ENCODE measurements around the gene ACBD7. TPM values are rescaled to one million over a fixed set of nuclear protein-coding genes. Genes with fewer than 3 reads are reported as not detected.

The ACBD7 gene
- total RNA-seq, 1 experiment from 2014 or later, result 5.9 TPM

DNA sequence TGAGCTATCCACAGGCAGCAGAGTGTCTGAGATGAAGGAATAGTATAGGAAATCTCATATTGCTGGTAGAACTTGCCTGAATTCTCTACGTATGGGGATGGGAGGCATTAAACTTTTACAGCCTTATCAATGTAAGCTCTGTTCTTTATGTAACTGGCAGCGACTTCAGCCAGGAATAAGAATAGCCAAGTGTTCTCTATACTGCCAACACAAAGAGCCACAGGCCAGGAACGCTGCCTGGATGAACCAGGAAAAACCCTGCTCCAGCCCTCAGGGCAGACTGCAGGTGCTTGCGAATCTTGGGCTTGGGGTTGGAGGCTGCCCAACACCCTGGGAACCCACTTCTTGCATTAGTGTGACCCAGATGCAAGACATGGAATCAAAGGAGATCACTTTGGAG is 50.9 kb downstream of the ACBD7 start:
- Histone ChIP-seq H3K9me3 (ENCODE audit: insufficient read depth, low read depth) (no peaks in the 10 kb centered on the region), H4K20me1 (ENCODE audit: insufficient read depth) (no peaks in the 10 kb centered on the region), H3K36me3 (ENCODE audit: low read depth) (no peaks in the 10 kb centered on the region), H3K4me1 (replicated peaks; ENCODE audit: insufficient read depth) (no peaks in the 10 kb centered on the region), H3K27me3 (ENCODE audit: insufficient read depth, low read depth) (no peaks in the 10 kb centered on the region), H3K9me2 (ENCODE audit: insufficient read depth) (no peaks in the 10 kb centered on the region), H2AFZ (no peak overlapping the region), H3K4me3 (no peak overlapping the region), H3F3A (ENCODE audit: insufficient read depth, low read depth) (no peaks in the 10 kb centered on the region), H3K79me2 (ENCODE audit: low read depth) (no peaks in the 10 kb centered on the region), H3K27ac (no peak overlapping the region), H3K4me2 (no peak overlapping the region)
- POLR2A ChIA-PET (ENCODE audit: unreplicated experiment), result no interaction called here
- no peak for DNase-seq
- BruUV-seq (replicated peaks), result no TSS peak
- CTCF ChIA-PET, result no interaction called here
- TF ChIP-seq EZH2 (IDR thresholded peaks at IDR 0.05; ENCODE audit: low read depth), result no peak
- TF ChIP-seq, protein P1, sequence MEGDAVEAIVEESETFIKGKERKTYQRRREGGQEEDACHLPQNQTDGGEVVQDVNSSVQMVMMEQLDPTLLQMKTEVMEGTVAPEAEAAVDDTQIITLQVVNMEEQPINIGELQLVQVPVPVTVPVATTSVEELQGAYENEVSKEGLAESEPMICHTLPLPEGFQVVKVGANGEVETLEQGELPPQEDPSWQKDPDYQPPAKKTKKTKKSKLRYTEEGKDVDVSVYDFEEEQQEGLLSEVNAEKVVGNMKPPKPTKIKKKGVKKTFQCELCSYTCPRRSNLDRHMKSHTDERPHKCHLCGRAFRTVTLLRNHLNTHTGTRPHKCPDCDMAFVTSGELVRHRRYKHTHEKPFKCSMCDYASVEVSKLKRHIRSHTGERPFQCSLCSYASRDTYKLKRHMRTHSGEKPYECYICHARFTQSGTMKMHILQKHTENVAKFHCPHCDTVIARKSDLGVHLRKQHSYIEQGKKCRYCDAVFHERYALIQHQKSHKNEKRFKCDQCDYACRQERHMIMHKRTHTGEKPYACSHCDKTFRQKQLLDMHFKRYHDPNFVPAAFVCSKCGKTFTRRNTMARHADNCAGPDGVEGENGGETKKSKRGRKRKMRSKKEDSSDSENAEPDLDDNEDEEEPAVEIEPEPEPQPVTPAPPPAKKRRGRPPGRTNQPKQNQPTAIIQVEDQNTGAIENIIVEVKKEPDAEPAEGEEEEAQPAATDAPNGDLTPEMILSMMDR (conservative IDR thresholded peaks at IDR 0.05), result no peak
- intact Hi-C loops (cut with micrococcal nuclease; ENCODE audit: unreplicated experiment), result no loop called here

DNA sequence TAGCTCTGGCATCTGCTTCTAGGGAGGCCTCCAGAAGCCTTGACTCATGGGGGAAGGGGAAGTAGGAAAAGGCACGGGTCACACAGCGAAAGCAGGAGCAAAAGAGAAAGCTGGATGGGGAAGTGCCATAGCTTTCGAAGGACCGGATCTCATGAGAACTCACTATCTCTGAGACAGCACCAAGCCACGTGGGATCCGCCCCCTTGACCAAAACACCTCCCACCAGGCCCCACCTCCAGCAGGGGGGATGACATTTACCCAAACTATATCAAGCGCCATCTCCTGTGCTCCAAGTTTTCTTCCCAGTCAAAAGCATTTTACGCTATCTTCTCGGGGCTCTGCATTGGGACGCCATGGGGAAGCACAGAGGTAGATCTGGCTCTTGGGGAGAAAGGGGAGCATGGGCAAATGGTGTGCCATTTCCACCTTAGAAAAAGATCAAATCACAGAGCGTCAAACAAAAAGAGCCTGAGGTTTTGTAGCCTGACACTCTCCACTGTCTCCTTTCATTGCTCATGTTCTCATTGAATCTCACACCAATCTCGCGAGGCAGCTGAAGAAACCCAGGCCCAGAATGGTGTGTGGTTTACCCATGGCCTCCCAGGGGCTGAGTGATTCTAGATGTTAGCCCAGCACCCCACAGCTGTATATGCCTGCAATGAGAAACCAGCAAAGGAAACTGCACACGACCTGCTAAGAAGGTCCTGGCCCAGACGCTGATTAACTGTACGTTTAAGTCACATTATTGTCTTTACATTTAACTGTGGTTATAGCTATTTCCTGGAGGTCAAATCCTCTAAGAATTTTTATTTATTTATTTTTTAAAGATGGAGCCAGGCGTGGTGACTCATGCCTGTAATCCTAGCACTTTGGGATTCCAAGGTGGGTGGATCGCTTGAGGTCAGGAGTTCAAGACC is 52.9 kb downstream of the ACBD7 start:
- no peak for DNase-seq
- no peak overlapping the region for H3K4me2 ChIP-seq
- no peak overlapping the region for H2AFZ ChIP-seq
- H3F3A ChIP-seq (ENCODE audit: insufficient read depth, low read depth), result no peaks in the 10 kb centered on the region
- H3K4me1 ChIP-seq (replicated peaks; ENCODE audit: insufficient read depth), result no peaks in the 10 kb centered on the region
- ChIA-PET POLR2A (ENCODE audit: unreplicated experiment) (no interaction called here), CTCF (no interaction called here)
- TF ChIP-seq, protein P1 (conservative IDR thresholded peaks at IDR 0.05), result no peak
- no peak for TF ChIP-seq EZH2 (IDR thresholded peaks at IDR 0.05; ENCODE audit: low read depth)
- H3K27ac ChIP-seq, result no peak overlapping the region
- no peaks in the 10 kb centered on the region for H3K27me3 ChIP-seq (ENCODE audit: insufficient read depth, low read depth)
- no peaks in the 10 kb centered on the region for H3K36me3 ChIP-seq (ENCODE audit: low read depth)
- H3K4me3 ChIP-seq, result no peak overlapping the region
- H3K9me2 ChIP-seq (ENCODE audit: insufficient read depth), result no peaks in the 10 kb centered on the region
- no peaks in the 10 kb centered on the region for H3K79me2 ChIP-seq (ENCODE audit: low read depth)
- intact Hi-C loops (cut with micrococcal nuclease; ENCODE audit: unreplicated experiment), result no loop called here
- H4K20me1 ChIP-seq (ENCODE audit: insufficient read depth), result no peaks in the 10 kb centered on the region
- H3K9me3 ChIP-seq (ENCODE audit: insufficient read depth, low read depth), result no peaks in the 10 kb centered on the region
- BruUV-seq (replicated peaks), result no TSS peak

DNA sequence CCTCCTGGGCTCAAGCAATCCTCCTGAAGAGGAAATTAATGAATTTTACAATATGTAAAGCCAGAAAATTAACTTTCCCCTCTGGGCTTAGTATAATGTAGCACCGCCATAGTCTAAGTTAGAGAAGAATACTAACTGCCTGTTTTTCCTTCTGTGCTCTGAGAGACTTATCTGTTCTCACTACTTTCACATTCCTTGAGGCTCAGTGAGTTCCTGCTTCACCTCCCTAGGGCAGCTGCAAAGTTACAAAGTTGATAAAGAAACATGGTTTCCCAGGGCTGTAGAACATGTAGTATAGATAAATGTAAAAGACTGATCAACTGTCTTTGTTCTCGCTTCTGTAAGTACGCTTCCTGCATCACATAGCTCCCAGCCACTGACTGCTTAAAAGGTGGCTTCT is 60.8 kb downstream of the ACBD7 start:
- H3K4me2 ChIP-seq, result no peak overlapping the region
- ChIA-PET POLR2A (ENCODE audit: unreplicated experiment) (no interaction called here), CTCF (no interaction called here)
- TF ChIP-seq, protein P1 (conservative IDR thresholded peaks at IDR 0.05), result no peak
- no peak for TF ChIP-seq EZH2 (IDR thresholded peaks at IDR 0.05; ENCODE audit: low read depth)
- no peaks in the 10 kb centered on the region for H3K9me3 ChIP-seq (ENCODE audit: insufficient read depth, low read depth)
- no peaks in the 10 kb centered on the region for H3F3A ChIP-seq (ENCODE audit: insufficient read depth, low read depth)
- H2AFZ ChIP-seq, result no peak overlapping the region
- no peaks in the 10 kb centered on the region for H3K36me3 ChIP-seq (ENCODE audit: low read depth)
- no peaks in the 10 kb centered on the region for H3K27me3 ChIP-seq (ENCODE audit: insufficient read depth, low read depth)
- H4K20me1 ChIP-seq (ENCODE audit: insufficient read depth), result no peaks in the 10 kb centered on the region
- no peaks in the 10 kb centered on the region for H3K9me2 ChIP-seq (ENCODE audit: insufficient read depth)
- no peak for DNase-seq
- no peaks in the 10 kb centered on the region for H3K4me1 ChIP-seq (replicated peaks; ENCODE audit: insufficient read depth)
- intact Hi-C loops (cut with micrococcal nuclease; ENCODE audit: unreplicated experiment), result no loop called here
- H3K27ac ChIP-seq, result no peak overlapping the region
- no peaks in the 10 kb centered on the region for H3K79me2 ChIP-seq (ENCODE audit: low read depth)
- H3K4me3 ChIP-seq, result no peak overlapping the region
- no TSS peak for BruUV-seq (replicated peaks)

Other genes starting within 250 kb of the ACBD7 start
- gene SUV39H2, start 209.9 kb downstream of the ACBD7 start, total RNA-seq (2021), result 13.4 and 20.9 TPM in 2 replicates
- gene DCLRE1C, start 134.7 kb downstream of the ACBD7 start, total RNA-seq (2021), result 14.0 and 15.6 TPM in 2 replicates
- 1.8 and 4.1 TPM in 2 replicates for gene MEIG1, start 129.4 kb downstream of the ACBD7 start, total RNA-seq (2021)
- gene OLAH, start 44.8 kb downstream of the ACBD7 start, total RNA-seq (2021), result not detected in 2 replicates
- 15.9 and 16.9 TPM in 2 replicates for gene RPP38, start 8.6 kb upstream of the ACBD7 start, total RNA-seq (2021)
- 10.9 and 11.0 TPM in 2 replicates for gene NMT2, start 79.9 kb upstream of the ACBD7 start, total RNA-seq (2021)

Measured in PC-9 (cell line).